Measurements from ENCODE around the gene EDDM3A. TPM values are rescaled to one million over a fixed set of nuclear protein-coding genes. Genes with fewer than 3 reads are reported as not detected.
A peak's percentile ranks its signal among the peaks of the same experiment; 100 is the strongest.

The EDDM3A gene
- polyA plus RNA-seq, 1 donor (not counting 4 experiments of a cell fraction or from before 2014, with no cell fraction given): not detected

- peak; percentile 71 for FAIRE-seq
- H4K20me1 ChIP-seq (ENCODE audit: control insufficient read depth, extremely low read depth, insufficient read depth, low read length): no peaks in the 10 kb centered on the region
- DNase-seq (ENCODE audit: low read depth, low spot score): no peak
- TF ChIP-seq EZH2 (IDR thresholded peaks at IDR 0.05; ENCODE audit: low read length): no peak
- TF ChIP-seq CTCF (optimal IDR thresholded peaks at IDR 0.05 in 1 of 3, IDR thresholded peaks at IDR 0.05 in 1 of 3, conservative IDR thresholded peaks at IDR 0.05 in 1 of 3; ENCODE audit: extremely low read depth in 1 of 3, insufficient read depth in 2 of 3, low read length in 3 of 3): peak; percentile 74 to 92 (median 87)
- dilution Hi-C loops (cut with MboI; ENCODE audit: extremely low pct_ligation_motif_present, low sequenced_read_pairs): no loop called here
- H3K27ac ChIP-seq (ENCODE audit: control insufficient read depth, insufficient read depth, low read length): no peak overlapping the region
- no peaks in the 10 kb centered on the region for H3K36me3 ChIP-seq (ENCODE audit: control insufficient read depth in 2 of 2, extremely low read depth in 1 of 2, insufficient read depth in 2 of 2, low read length in 2 of 2)
- no peaks in the 10 kb centered on the region for H3K9me1 ChIP-seq (ENCODE audit: control insufficient read depth, extremely low read depth, insufficient read depth, low read length)
- no peak overlapping the region for H3K4me3 ChIP-seq (ENCODE audit: control insufficient read depth in 2 of 3, extremely low read depth in 1 of 3, insufficient read depth in 2 of 3, low read depth in 1 of 3, low read length in 3 of 3)
- no peak overlapping the region for H3K4me2 ChIP-seq (ENCODE audit: control insufficient read depth, extremely low read depth, insufficient read depth, low read depth, low read length)
- no peaks in the 10 kb centered on the region for H3K4me1 ChIP-seq (ENCODE audit: control insufficient read depth, extremely low read depth, insufficient read depth, low read length)
- no peaks in the 10 kb centered on the region for H3K27me3 ChIP-seq (ENCODE audit: control insufficient read depth, extremely low read depth, insufficient read depth, low read length)
- H3K79me2 ChIP-seq (ENCODE audit: control insufficient read depth, insufficient read depth, low read length): no peaks in the 10 kb centered on the region
- peak overlapping the region; percentile 5 for H2AFZ ChIP-seq (ENCODE audit: control insufficient read depth, low read length)
- no peaks in the 10 kb centered on the region for H3K9me3 ChIP-seq (ENCODE audit: control insufficient read depth, low read depth, low read length)
- H3K9ac ChIP-seq (ENCODE audit: control insufficient read depth, extremely low read depth, insufficient read depth, low read length): no peak overlapping the region
Measured at GRCh38 chr14:20697273-20698017, 48.2 kb upstream of the EDDM3A start.

- no peak for DNase-seq (ENCODE audit: low read depth, low spot score)
- FAIRE-seq: no peak
- Histone ChIP-seq H3K27me3 (ENCODE audit: control insufficient read depth, extremely low read depth, insufficient read depth, low read length) (no peaks in the 10 kb centered on the region), H3K4me1 (ENCODE audit: control insufficient read depth, extremely low read depth, insufficient read depth, low read length) (no peaks in the 10 kb centered on the region), H3K9me1 (ENCODE audit: control insufficient read depth, extremely low read depth, insufficient read depth, low read length) (no peaks in the 10 kb centered on the region), H4K20me1 (ENCODE audit: control insufficient read depth, extremely low read depth, insufficient read depth, low read length) (no peaks in the 10 kb centered on the region), H3K27ac (ENCODE audit: control insufficient read depth, insufficient read depth, low read length) (no peak overlapping the region), H2AFZ (ENCODE audit: control insufficient read depth, low read length) (no peak overlapping the region), H3K79me2 (ENCODE audit: control insufficient read depth, insufficient read depth, low read length) (no peaks in the 10 kb centered on the region), H3K36me3 (ENCODE audit: control insufficient read depth in 2 of 2, extremely low read depth in 1 of 2, insufficient read depth in 2 of 2, low read length in 2 of 2) (no peaks in the 10 kb centered on the region), H3K4me3 (ENCODE audit: control insufficient read depth in 2 of 3, extremely low read depth in 1 of 3, insufficient read depth in 2 of 3, low read depth in 1 of 3, low read length in 3 of 3) (no peak overlapping the region), H3K9me3 (ENCODE audit: control insufficient read depth, low read depth, low read length) (no peaks in the 10 kb centered on the region), H3K4me2 (ENCODE audit: control insufficient read depth, extremely low read depth, insufficient read depth, low read depth, low read length) (no peak overlapping the region), H3K9ac (ENCODE audit: control insufficient read depth, extremely low read depth, insufficient read depth, low read length) (no peak overlapping the region)
- TF ChIP-seq EZH2 (IDR thresholded peaks at IDR 0.05; ENCODE audit: low read length): no peak
- no peak for TF ChIP-seq CTCF (optimal IDR thresholded peaks at IDR 0.05 in 1 of 3, IDR thresholded peaks at IDR 0.05 in 1 of 3, conservative IDR thresholded peaks at IDR 0.05 in 1 of 3; ENCODE audit: extremely low read depth in 1 of 3, insufficient read depth in 2 of 3, low read length in 3 of 3)
- dilution Hi-C loops (cut with MboI; ENCODE audit: extremely low pct_ligation_motif_present, low sequenced_read_pairs): no loop called here
Measured at GRCh38 chr14:20698018-20698329, 47.7 kb upstream of the EDDM3A start.

All from keratinocyte (primary cell).